Measurements from ENCODE around the gene COL18A1. TPM values are rescaled to one million over a fixed set of nuclear protein-coding genes. Genes with fewer than 3 reads are reported as not detected.

The COL18A1 gene
- polyA plus RNA-seq, 3 donors = 0.80 to 4.1 (median 1.1) TPM

GRCh38 chr21:45555557-45556301 is 150.8 kb downstream of the COL18A1 start:
- H4K20me1 ChIP-seq (ENCODE audit: insufficient read depth, low read length) = no peaks in the 10 kb centered on the region
- H3K4me1 Mint-ChIP-seq = peaks cover 26% of the 10 kb centered on the region
- peaks cover 2 to 17% (median 6%) of the 10 kb centered on the region in 3 donors for H3K27me3 Mint-ChIP-seq (ENCODE audit: low read depth in 3 of 3)
- H3K27me3 ChIP-seq (ENCODE audit: control insufficient read depth in 2 of 2, insufficient read depth in 2 of 2, low read length in 2 of 2) = no peaks in the 10 kb centered on the region
- peaks cover 0 to 3% (median 0%) of the 10 kb centered on the region in 7 donors for H3K9me3 Mint-ChIP-seq
- DNase-seq = peak in 2 of 3 donors; percentile 65 to 75
- H3K27ac ChIP-seq (ENCODE audit: low read depth in 1 of 2, low read length in 2 of 2) = peak overlapping the region in 1 of 2 donors; percentile 67
- H3K4me2 ChIP-seq (replicated peaks; ENCODE audit: extremely low read depth, low read length, poor library complexity, severe bottlenecking) = peak overlapping the region; percentile 71
- peak overlapping the region; percentile 74 for H2AFZ ChIP-seq (ENCODE audit: insufficient read depth, low read depth, low read length, poor library complexity, severe bottlenecking)
- peak overlapping the region in 6 of 7 donors; percentile 69 to 96 (median 92) for H3K27ac Mint-ChIP-seq
- peak overlapping the region; percentile 32 for H3K9ac ChIP-seq (ENCODE audit: insufficient read depth, low read length, poor library complexity, severe bottlenecking)
- intact Hi-C loops (cut with micrococcal nuclease) = loop anchor here (2.0 to 10.0 kb wide), 5 partner anchors 37 to 263 kb away; partner anchors contain the start of gene PCBP3 (in 1 of the 2)
- WGBS (ENCODE audit: insufficient coverage) = 8% methylated on average over 61 of the region's 62 CpGs
- H3K79me2 ChIP-seq (ENCODE audit: insufficient read depth, low read length) = peaks cover 12% of the 10 kb centered on the region
- peaks cover 30 to 33% of the 10 kb centered on the region in 2 donors for H3K4me1 ChIP-seq (ENCODE audit: control insufficient read depth in 1 of 2, insufficient read depth in 2 of 2, low read length in 2 of 2)
- H3K4me3 ChIP-seq (replicated peaks in 1 of 3; ENCODE audit: low read depth in 2 of 3, low read length in 3 of 3) = peak overlapping the region; percentile 7 to 52 (median 26)
- H3K9me3 ChIP-seq (replicated peaks in 1 of 2; ENCODE audit: control insufficient read depth in 1 of 2, insufficient read depth in 1 of 2, low read length in 2 of 2) = no peaks in the 10 kb centered on the region
- H3K36me3 ChIP-seq (replicated peaks in 1 of 2; ENCODE audit: control insufficient read depth in 1 of 2, insufficient read depth in 2 of 2, low read length in 2 of 2) = no peaks in the 10 kb centered on the region
- H3K36me3 Mint-ChIP-seq = no peaks in the 10 kb centered on the region
- H3K4me3 Mint-ChIP-seq = peak overlapping the region; percentile 72 to 89
- TF ChIP-seq, protein P1, sequence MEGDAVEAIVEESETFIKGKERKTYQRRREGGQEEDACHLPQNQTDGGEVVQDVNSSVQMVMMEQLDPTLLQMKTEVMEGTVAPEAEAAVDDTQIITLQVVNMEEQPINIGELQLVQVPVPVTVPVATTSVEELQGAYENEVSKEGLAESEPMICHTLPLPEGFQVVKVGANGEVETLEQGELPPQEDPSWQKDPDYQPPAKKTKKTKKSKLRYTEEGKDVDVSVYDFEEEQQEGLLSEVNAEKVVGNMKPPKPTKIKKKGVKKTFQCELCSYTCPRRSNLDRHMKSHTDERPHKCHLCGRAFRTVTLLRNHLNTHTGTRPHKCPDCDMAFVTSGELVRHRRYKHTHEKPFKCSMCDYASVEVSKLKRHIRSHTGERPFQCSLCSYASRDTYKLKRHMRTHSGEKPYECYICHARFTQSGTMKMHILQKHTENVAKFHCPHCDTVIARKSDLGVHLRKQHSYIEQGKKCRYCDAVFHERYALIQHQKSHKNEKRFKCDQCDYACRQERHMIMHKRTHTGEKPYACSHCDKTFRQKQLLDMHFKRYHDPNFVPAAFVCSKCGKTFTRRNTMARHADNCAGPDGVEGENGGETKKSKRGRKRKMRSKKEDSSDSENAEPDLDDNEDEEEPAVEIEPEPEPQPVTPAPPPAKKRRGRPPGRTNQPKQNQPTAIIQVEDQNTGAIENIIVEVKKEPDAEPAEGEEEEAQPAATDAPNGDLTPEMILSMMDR (IDR thresholded peaks at IDR 0.05) = peak; percentile 71

DNA sequence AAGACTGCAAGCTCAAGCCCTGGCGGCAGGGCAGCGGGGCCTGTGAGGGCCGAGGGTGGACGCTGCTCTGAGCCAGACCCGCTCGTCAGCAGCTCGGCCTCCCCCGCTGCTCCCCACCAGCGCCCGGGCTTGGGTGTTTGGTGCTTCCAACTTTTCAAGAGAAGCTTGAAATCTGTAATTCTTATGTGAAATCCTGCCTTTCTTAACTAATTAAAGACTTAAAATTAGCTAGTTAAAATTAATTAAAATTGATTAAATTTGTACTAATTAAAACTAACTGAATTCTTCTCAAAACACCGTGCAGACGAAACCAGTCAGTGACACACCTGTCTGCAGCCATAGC is 151.3 kb downstream of the COL18A1 start:
- H3K36me3 Mint-ChIP-seq = no peaks in the 10 kb centered on the region
- Histone ChIP-seq H3K4me2 (replicated peaks; ENCODE audit: extremely low read depth, low read length, poor library complexity, severe bottlenecking) (no peak overlapping the region), H3K9me3 (replicated peaks in 1 of 2; ENCODE audit: control insufficient read depth in 1 of 2, insufficient read depth in 1 of 2, low read length in 2 of 2) (no peaks in the 10 kb centered on the region), H3K27ac (ENCODE audit: low read depth in 1 of 2, low read length in 2 of 2) (no peak overlapping the region), H3K36me3 (replicated peaks in 1 of 2; ENCODE audit: control insufficient read depth in 1 of 2, insufficient read depth in 2 of 2, low read length in 2 of 2) (no peaks in the 10 kb centered on the region), H3K27me3 (ENCODE audit: control insufficient read depth in 2 of 2, insufficient read depth in 2 of 2, low read length in 2 of 2) (no peaks in the 10 kb centered on the region), H2AFZ (ENCODE audit: insufficient read depth, low read depth, low read length, poor library complexity, severe bottlenecking) (no peak overlapping the region), H3K9ac (ENCODE audit: insufficient read depth, low read length, poor library complexity, severe bottlenecking) (no peak overlapping the region), H3K4me1 (ENCODE audit: control insufficient read depth in 1 of 2, insufficient read depth in 2 of 2, low read length in 2 of 2) (peaks cover 26 to 28% of the 10 kb centered on the region in 2 donors), H3K79me2 (ENCODE audit: insufficient read depth, low read length) (peaks cover 12% of the 10 kb centered on the region), H3K4me3 (replicated peaks in 1 of 3; ENCODE audit: low read depth in 2 of 3, low read length in 3 of 3) (no peak overlapping the region), H4K20me1 (ENCODE audit: insufficient read depth, low read length) (no peaks in the 10 kb centered on the region)
- H3K9me3 Mint-ChIP-seq = peaks cover 0 to 3% (median 0%) of the 10 kb centered on the region in 7 donors
- 58% methylated on average over 4 of the region's 12 CpGs for WGBS (ENCODE audit: insufficient coverage)
- peak overlapping the region in 1 of 7 donors; percentile 90 for H3K27ac Mint-ChIP-seq
- TF ChIP-seq, protein P1 (IDR thresholded peaks at IDR 0.05) = peak; percentile 51
- no peak overlapping the region for H3K4me3 Mint-ChIP-seq
- peaks cover 6 to 19% (median 6%) of the 10 kb centered on the region in 3 donors for H3K27me3 Mint-ChIP-seq (ENCODE audit: low read depth in 3 of 3)
- intact Hi-C loops (cut with micrococcal nuclease) = loop anchor here (2.0 to 10.0 kb wide), 5 partner anchors 36 to 263 kb away; partner anchors contain the start of gene PCBP3 (in 1 of the 2)
- peaks cover 25% of the 10 kb centered on the region for H3K4me1 Mint-ChIP-seq
- no peak for DNase-seq

All from CD14-positive monocyte (primary cell).